Erythroblast (primary cell): ENCODE data around the gene MUC13.

Source experiments
- GATA1 ChIP-seq: IDR thresholded peaks from 2 replicates; pipeline ENCODE4 v1.6.1; 2011; ENCODE audit warnings: low read depth, mild to moderate bottlenecking, control low read depth, low read length, moderate library complexity
- POLR2A ChIP-seq: IDR thresholded peaks from 2 replicates; pipeline ENCODE4 v1.6.1; 2011; ENCODE audit warnings: mild to moderate bottlenecking, low read length

DNA sequence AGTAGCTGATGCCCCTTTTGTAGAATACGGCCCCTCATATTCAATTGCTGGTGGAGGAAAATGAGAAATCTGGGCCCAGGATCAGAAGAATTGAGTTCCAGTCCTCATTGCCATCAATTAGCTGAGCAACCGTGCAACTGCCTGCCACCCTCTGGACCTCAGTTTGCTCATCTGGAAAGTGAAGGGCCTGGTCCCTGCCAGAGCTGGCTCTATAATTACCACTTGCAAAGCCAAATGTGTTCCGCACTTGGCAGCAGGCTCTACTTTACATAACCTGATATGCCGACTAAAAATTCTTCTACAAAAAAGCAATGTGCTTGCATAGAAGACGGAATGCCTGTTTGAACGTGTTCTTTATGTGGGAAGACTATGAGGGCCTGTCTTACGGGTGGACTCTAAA lies 38.8 kb downstream of the MUC13 start:
- TF ChIP-seq POLR2A (no peak), GATA1 (no peak)
